ENCODE results near the gene ASCC1.

- no peak for TF ChIP-seq CTCF (IDR thresholded peaks at IDR 0.05; ENCODE audit: poor library complexity)
- TF ChIP-seq EZH2phosphoT487 (IDR thresholded peaks at IDR 0.05; ENCODE audit: low read depth, severe bottlenecking, unreplicated experiment): no peak
These were observed 109.8 kb downstream of the ASCC1 start for GRCh38 chr10:72106154-72106849.
